SU-DHL-6 (cell line): ENCODE results near the gene CLIC4.

Source experiments
- EZH2phosphoT487 ChIP-seq: fragments of 200-600 bp; sonication (generic), shearing (Covaris generic); conservative IDR thresholded peaks from 2 replicates; pipeline ENCODE4 v1.6.1; 2018; ENCODE audit warnings: mild to moderate bottlenecking, antibody characterized with exemption, low read length, moderate library complexity, mixed read lengths
- TF ChIP-seq, protein P1 (sequence below): fragments of 200-600 bp; sonication (generic); IDR thresholded peaks from one replicate; pipeline ENCODE4 v1.5.1; 2017; ENCODE audit warnings: antibody characterized with exemption, mild to moderate bottlenecking, low read length, moderate library complexity; ENCODE audit not compliant: insufficient read depth, poor library complexity, severe bottlenecking

DNA sequence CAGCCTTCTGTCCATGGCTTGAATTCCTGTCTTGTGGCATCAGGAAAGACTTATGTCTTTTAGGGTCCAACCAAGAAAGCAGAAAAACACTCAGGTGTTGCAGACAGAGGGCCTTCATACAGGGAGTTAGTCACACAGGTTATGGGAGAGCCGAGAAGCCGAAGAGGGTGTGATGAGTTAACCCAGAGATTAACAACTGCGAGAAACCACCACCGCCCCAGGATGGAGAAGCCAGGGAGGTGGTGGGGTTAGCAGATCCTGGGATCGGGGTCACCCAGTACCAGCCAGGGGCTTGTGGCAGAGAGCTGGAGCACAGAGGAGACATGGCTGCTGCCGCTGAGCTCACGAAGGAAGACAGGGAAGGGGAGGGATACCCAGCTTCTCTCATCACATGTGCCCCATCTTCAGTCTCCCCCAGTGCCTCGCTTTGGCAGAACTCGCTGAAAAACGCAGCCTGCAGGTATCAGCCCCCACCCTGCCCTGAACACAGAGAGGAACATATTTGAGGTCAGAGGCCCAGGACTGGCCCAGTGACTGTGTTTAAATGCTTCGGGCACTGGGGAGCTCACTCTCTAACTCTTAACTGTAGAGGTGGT lies 126.2 kb downstream of the CLIC4 start:
- TF ChIP-seq, protein P1, sequence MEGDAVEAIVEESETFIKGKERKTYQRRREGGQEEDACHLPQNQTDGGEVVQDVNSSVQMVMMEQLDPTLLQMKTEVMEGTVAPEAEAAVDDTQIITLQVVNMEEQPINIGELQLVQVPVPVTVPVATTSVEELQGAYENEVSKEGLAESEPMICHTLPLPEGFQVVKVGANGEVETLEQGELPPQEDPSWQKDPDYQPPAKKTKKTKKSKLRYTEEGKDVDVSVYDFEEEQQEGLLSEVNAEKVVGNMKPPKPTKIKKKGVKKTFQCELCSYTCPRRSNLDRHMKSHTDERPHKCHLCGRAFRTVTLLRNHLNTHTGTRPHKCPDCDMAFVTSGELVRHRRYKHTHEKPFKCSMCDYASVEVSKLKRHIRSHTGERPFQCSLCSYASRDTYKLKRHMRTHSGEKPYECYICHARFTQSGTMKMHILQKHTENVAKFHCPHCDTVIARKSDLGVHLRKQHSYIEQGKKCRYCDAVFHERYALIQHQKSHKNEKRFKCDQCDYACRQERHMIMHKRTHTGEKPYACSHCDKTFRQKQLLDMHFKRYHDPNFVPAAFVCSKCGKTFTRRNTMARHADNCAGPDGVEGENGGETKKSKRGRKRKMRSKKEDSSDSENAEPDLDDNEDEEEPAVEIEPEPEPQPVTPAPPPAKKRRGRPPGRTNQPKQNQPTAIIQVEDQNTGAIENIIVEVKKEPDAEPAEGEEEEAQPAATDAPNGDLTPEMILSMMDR: no peak
- no peak for TF ChIP-seq EZH2phosphoT487
